ENCODE measurements around the gene NBEA.

DNA sequence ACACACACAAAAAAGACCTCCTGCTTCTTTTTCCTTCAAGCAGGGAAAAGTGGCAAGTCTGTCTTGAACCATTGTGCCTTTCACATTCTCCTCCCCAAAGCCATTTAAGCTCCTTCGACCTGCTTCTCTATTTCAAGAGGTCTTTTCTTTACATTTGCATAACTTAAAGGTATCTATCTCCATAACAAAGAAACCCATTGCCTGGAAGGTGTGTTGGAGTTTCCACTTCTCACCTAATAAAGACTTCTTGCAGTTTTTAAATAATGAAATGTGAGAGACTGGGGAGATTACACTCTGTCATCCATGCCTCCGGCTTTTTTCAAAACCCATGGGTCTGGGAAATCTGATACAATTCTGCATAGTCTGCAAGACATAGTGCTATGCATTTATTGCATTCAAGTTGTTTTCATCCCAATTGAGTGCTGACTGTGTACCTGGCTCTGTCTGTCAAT lies 41.8 kb upstream of the NBEA start:
- no peak for TF ChIP-seq EZH2 (IDR thresholded peaks at IDR 0.05)
- TF ChIP-seq RAD21 (IDR thresholded peaks at IDR 0.05; ENCODE audit: low read depth): no peak
- TF ChIP-seq POLR2A (IDR thresholded peaks at IDR 0.05; ENCODE audit: borderline replicate concordance, extremely low read depth, insufficient read depth, insufficient read length): no peak
- no peak for TF ChIP-seq CTCF (IDR thresholded peaks at IDR 0.05 in 2 of 3, conservative IDR thresholded peaks at IDR 0.05 in 1 of 3; ENCODE audit: borderline replicate concordance in 1 of 3, insufficient read depth in 1 of 3, low read depth in 2 of 3, low read length in 2 of 3)
- TF ChIP-seq, protein P1, sequence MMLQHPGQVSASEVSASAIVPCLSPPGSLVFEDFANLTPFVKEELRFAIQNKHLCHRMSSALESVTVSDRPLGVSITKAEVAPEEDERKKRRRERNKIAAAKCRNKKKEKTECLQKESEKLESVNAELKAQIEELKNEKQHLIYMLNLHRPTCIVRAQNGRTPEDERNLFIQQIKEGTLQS (IDR thresholded peaks at IDR 0.05): no peak
- no peak for TF ChIP-seq POLR2AphosphoS5 (IDR thresholded peaks at IDR 0.05; ENCODE audit: low read depth, low read length)
- TF ChIP-seq REST (IDR thresholded peaks at IDR 0.05; ENCODE audit: low read depth): no peak
- TF ChIP-seq CEBPB (IDR thresholded peaks at IDR 0.05; ENCODE audit: low read depth): no peak
- TF ChIP-seq CBX3 (IDR thresholded peaks at IDR 0.05; ENCODE audit: low read depth): no peak
- TF ChIP-seq JUND (IDR thresholded peaks at IDR 0.05): no peak
